Measurements from ENCODE around the gene PDE4D. TPM values are rescaled to one million over a fixed set of nuclear protein-coding genes. Genes with fewer than 3 reads are reported as not detected.

The PDE4D gene
- total RNA-seq, 1 experiment from 2014 or later, result 6.5 TPM

DNA sequence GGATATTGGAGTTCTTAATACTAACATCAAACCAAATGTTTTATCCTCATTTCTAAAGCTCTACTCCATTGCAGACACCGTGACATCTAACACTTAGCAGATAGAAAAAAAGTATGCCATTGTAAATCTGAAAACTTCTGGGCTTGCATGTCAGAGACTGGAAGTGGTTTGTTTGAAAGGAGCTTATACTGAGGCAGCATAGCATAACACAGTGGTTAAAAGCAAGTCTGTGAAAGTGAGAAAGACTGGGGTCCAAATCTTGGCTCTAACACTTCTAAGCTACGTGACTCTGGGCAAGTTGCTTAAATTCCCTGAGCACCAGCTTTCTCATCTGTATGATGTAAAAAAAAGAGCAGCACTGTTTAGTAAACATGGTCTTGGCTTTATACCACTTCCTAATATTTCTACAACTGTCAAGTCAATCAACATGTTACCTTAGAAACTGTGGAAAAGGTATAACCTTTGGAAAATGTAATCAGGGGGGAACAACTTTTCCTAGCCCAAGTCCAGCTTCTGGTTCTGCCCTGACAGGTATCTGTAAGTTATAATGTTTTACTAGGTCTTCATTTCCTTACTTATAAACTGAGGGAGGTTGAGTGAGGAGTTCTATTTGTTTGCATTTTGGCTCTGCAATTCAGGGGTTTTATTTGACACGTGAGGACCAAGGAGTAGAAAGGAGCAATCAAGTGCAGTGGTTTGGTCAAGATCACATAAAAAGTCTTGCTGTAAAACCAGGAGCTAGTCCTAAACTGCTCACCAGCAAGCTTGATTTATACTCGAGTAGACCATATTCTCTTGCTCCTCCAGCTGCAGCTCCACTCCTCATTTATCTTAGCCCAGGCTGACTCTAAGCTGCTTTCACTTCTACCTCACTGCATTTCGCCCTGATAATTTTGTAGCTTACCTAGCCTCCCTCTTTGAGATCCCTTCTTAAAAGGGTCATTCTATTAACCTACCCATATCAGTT, 769.6 kb downstream of the PDE4D start:
- H3K27me3 ChIP-seq (replicated peaks; ENCODE audit: insufficient read depth, low read depth, low read length, poor library complexity), result no peaks in the 10 kb centered on the region
- H3K4me1 ChIP-seq (ENCODE audit: insufficient read depth, low read length, poor library complexity, severe bottlenecking), result peaks cover 51% of the 10 kb centered on the region
- H3K4me3 ChIP-seq (ENCODE audit: low read depth, low read length, poor library complexity, severe bottlenecking), result no peak overlapping the region
- TF ChIP-seq CTCF (conservative IDR thresholded peaks at IDR 0.05; ENCODE audit: low read depth, low read length) (no peak), EZH2 (IDR thresholded peaks at IDR 0.05; ENCODE audit: borderline replicate concordance, low read depth, low read length, poor library complexity, severe bottlenecking) (no peak)
- CTCF ChIA-PET, result no interaction called here
- no peak for DNase-seq (ENCODE audit: low spot score)
- H3K27ac ChIP-seq (ENCODE audit: low read depth, low read length, poor library complexity, severe bottlenecking), result peak overlapping the region; percentile 98
- POLR2A ChIA-PET (ENCODE audit: low non-redundant PET), result interaction anchor here (0.5 to 0.9 kb wide), 2 partner anchors 88 to 97 kb away, joined by 3 read pairs; no protein-coding TSS in a partner anchor
- intact Hi-C loops (cut with micrococcal nuclease; ENCODE audit: unreplicated experiment), result no loop called here
- BruUV-seq (replicated peaks), result no TSS peak
- no peaks in the 10 kb centered on the region for H3K36me3 ChIP-seq (ENCODE audit: insufficient read depth, low read length, poor library complexity, severe bottlenecking)
- no peaks in the 10 kb centered on the region for H3K9me3 ChIP-seq (ENCODE audit: low read depth, low read length, poor library complexity, severe bottlenecking)

GRCh38 chr5:59119480-59119879, 774.0 kb downstream of the PDE4D start:
- H3K4me3 ChIP-seq (ENCODE audit: low read depth, low read length, poor library complexity, severe bottlenecking), result no peak overlapping the region
- no TSS peak for BruUV-seq (replicated peaks)
- H3K27me3 ChIP-seq (replicated peaks; ENCODE audit: insufficient read depth, low read depth, low read length, poor library complexity), result no peaks in the 10 kb centered on the region
- ChIA-PET CTCF (no interaction called here), POLR2A (ENCODE audit: low non-redundant PET) (no interaction called here)
- peaks cover 20% of the 10 kb centered on the region for H3K4me1 ChIP-seq (ENCODE audit: insufficient read depth, low read length, poor library complexity, severe bottlenecking)
- intact Hi-C loops (cut with micrococcal nuclease; ENCODE audit: unreplicated experiment), result no loop called here
- no peaks in the 10 kb centered on the region for H3K36me3 ChIP-seq (ENCODE audit: insufficient read depth, low read length, poor library complexity, severe bottlenecking)
- no peak overlapping the region for H3K27ac ChIP-seq (ENCODE audit: low read depth, low read length, poor library complexity, severe bottlenecking)
- no peak for DNase-seq (ENCODE audit: low spot score)
- no peaks in the 10 kb centered on the region for H3K9me3 ChIP-seq (ENCODE audit: low read depth, low read length, poor library complexity, severe bottlenecking)
- TF ChIP-seq EZH2 (IDR thresholded peaks at IDR 0.05; ENCODE audit: borderline replicate concordance, low read depth, low read length, poor library complexity, severe bottlenecking), result no peak

DNA sequence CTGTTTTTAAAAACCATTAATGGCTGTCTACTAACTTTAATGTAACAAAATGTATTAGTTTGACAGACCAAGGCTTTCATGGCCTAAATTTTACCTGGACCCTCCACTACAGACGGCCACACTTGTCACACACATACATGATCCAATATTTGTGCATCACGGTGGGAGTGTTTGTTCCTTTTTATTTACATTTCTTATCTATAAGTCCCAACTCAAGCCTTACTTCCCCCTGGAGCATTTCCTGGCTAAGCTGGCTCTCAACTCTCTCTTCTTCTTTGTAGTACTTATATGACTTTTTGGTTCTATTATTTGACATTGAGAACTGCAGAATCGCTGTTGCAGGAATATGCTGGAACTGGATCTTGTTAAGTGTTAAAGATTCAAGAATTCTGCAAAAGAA, 776.2 kb downstream of the PDE4D start:
- DNase-seq (ENCODE audit: low spot score), result no peak
- no peak overlapping the region for H3K27ac ChIP-seq (ENCODE audit: low read depth, low read length, poor library complexity, severe bottlenecking)
- ChIA-PET POLR2A (ENCODE audit: low non-redundant PET) (no interaction called here), CTCF (no interaction called here)
- peaks cover 7% of the 10 kb centered on the region for H3K4me1 ChIP-seq (ENCODE audit: insufficient read depth, low read length, poor library complexity, severe bottlenecking)
- H3K4me3 ChIP-seq (ENCODE audit: low read depth, low read length, poor library complexity, severe bottlenecking), result no peak overlapping the region
- BruUV-seq (replicated peaks), result no TSS peak
- no peaks in the 10 kb centered on the region for H3K9me3 ChIP-seq (ENCODE audit: low read depth, low read length, poor library complexity, severe bottlenecking)
- no peaks in the 10 kb centered on the region for H3K36me3 ChIP-seq (ENCODE audit: insufficient read depth, low read length, poor library complexity, severe bottlenecking)
- no peaks in the 10 kb centered on the region for H3K27me3 ChIP-seq (replicated peaks; ENCODE audit: insufficient read depth, low read depth, low read length, poor library complexity)
- intact Hi-C loops (cut with micrococcal nuclease; ENCODE audit: unreplicated experiment), result no loop called here
- TF ChIP-seq CTCF (conservative IDR thresholded peaks at IDR 0.05; ENCODE audit: low read depth, low read length) (no peak), EZH2 (IDR thresholded peaks at IDR 0.05; ENCODE audit: borderline replicate concordance, low read depth, low read length, poor library complexity, severe bottlenecking) (no peak)
